RWPE2 (cell line): ENCODE results near the gene LCE2A.
"Not testable (repeated sequence)": the region's sequence is repeated elsewhere in the genome, so short reads cannot be mapped to it uniquely, and the experiment has no call there.

Experiments used
- ATAC-seq: fragments of 200-7000 bp; cut with Tn5 transposase; 3 replicates; pipeline ENCODE4 v1.9.1; 2021; ENCODE audit warnings: low read depth
- DNase-seq: peaks from one replicate; pipeline ENCODE4 v3.0.0-alpha.2; 2020; ENCODE audit warnings: low spot score
- H3K27ac ChIP-seq: fragments of 450-650 bp; 2 replicates; pipeline ENCODE4 v1.5.1; 2017; ENCODE audit warnings: mild to moderate bottlenecking; ENCODE audit not compliant: poor library complexity, severe bottlenecking
- H3K27me3 ChIP-seq: fragments of 250-450 bp; sonication (Bioruptor Pico); 2 replicates; pipeline ENCODE4 v1.5.1; 2021; ENCODE audit warnings: mild to moderate bottlenecking, moderate library complexity; ENCODE audit not compliant: insufficient read depth, poor library complexity, severe bottlenecking
- H3K36me3 ChIP-seq: fragments of 250-450 bp; sonication (Bioruptor Pico); 2 replicates; pipeline ENCODE4 v1.5.1; 2020; ENCODE audit warnings: low read depth, mild to moderate bottlenecking, moderate library complexity
- H3K4me1 ChIP-seq: fragments of 250-450 bp; sonication (Bioruptor Pico); 2 replicates; pipeline ENCODE4 v1.5.1; 2021; ENCODE audit warnings: mild to moderate bottlenecking, moderate library complexity; ENCODE audit not compliant: insufficient read depth, poor library complexity, severe bottlenecking
- H3K4me3 ChIP-seq: fragments of 250-450 bp; sonication (Bioruptor Pico); 2 replicates; pipeline ENCODE4 v1.5.1; 2021; ENCODE audit warnings: mild to moderate bottlenecking, moderate library complexity; ENCODE audit not compliant: severe bottlenecking
- H3K9me3 ChIP-seq: fragments of 250-450 bp; sonication (Bioruptor Pico); 2 replicates; pipeline ENCODE4 v1.5.1; 2021; ENCODE audit warnings: mild to moderate bottlenecking, moderate library complexity; ENCODE audit not compliant: severe bottlenecking
- TF ChIP-seq, protein P1 (sequence below): fragments of 450-650 bp; IDR thresholded peaks from one replicate; pipeline ENCODE4 v1.5.1; 2017; ENCODE audit warnings: mild to moderate bottlenecking, moderate library complexity; ENCODE audit not compliant: poor library complexity, severe bottlenecking

The LCE2A gene

DNA sequence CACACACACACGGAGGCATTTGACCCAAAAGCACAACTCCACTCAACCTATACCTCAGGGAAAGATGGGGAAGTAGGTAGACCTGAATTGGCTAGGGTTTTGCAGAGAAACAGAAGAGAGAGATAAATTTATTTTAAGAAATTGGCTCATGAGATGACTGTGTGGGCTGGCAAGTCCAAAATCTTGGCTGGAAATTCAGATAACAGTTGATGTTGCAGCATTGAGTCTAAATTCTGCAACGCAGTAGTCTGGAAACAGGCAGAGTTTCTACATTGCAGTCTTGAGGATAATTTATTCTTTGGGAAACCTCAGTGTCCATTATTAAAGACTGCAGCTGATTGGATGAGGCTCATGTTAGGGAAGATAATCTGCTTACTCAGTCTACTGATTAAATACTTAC, 16.5 kb upstream of the LCE2A start:
- Histone ChIP-seq H3K27ac (no peak overlapping the region), H3K4me1 (no peaks in the 10 kb centered on the region), H3K36me3 (no peaks in the 10 kb centered on the region), H3K9me3 (no peaks in the 10 kb centered on the region), H3K4me3 (no peak overlapping the region), H3K27me3 (peaks cover 5% of the 10 kb centered on the region)
- DNase-seq, result no peak
- ATAC-seq, result no peak
- TF ChIP-seq, protein P1, sequence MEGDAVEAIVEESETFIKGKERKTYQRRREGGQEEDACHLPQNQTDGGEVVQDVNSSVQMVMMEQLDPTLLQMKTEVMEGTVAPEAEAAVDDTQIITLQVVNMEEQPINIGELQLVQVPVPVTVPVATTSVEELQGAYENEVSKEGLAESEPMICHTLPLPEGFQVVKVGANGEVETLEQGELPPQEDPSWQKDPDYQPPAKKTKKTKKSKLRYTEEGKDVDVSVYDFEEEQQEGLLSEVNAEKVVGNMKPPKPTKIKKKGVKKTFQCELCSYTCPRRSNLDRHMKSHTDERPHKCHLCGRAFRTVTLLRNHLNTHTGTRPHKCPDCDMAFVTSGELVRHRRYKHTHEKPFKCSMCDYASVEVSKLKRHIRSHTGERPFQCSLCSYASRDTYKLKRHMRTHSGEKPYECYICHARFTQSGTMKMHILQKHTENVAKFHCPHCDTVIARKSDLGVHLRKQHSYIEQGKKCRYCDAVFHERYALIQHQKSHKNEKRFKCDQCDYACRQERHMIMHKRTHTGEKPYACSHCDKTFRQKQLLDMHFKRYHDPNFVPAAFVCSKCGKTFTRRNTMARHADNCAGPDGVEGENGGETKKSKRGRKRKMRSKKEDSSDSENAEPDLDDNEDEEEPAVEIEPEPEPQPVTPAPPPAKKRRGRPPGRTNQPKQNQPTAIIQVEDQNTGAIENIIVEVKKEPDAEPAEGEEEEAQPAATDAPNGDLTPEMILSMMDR, result no peak

DNA sequence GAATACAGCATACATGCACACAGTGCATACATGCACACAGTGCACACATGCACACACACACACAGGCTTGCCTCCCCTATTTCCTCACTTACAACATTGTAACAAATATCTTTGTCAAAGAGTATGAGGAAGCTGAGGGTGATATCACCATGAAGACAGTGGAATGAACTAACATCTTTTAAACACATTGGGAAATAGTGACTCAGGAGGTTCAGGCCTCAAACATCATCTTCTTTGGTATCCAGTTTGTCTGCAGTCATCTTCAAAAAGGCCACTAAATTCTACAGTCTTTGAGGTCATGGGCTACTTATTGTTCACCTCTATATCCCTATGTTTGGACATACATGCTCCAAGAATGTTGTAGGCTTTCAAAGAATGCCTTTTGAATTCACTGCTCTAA, 14.3 kb upstream of the LCE2A start:
- TF ChIP-seq, protein P1, result no peak
- no peak overlapping the region for H3K4me3 ChIP-seq
- H3K27ac ChIP-seq, result no peak overlapping the region
- DNase-seq (no peak), ATAC-seq (no peak)
- H3K36me3 ChIP-seq, result no peaks in the 10 kb centered on the region
- peaks cover 10% of the 10 kb centered on the region for H3K27me3 ChIP-seq
- H3K9me3 ChIP-seq, result no peaks in the 10 kb centered on the region
- no peaks in the 10 kb centered on the region for H3K4me1 ChIP-seq

DNA sequence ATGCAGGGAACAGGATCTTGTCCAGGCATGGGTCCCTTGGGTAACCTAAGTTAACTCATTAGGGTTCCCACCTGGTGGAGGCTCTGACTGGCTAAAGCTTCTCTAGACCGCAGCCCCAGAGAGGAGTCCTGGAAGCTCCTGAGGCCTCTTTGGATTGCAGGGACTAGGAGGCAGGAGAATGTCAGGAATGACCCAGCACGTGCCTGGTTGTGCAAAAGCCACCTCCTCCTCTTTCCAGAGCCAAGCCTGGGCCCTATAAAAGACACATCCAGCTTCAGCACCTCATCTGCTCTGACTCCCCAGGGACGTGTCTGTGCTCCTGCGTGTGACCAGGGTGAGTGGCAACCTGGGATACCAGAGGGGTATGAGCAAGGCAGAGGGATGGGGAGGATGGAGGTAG, 12.3 kb upstream of the LCE2A start, which contains the start of gene LCE2B:
TSS of gene LCE2B (plus strand) at position 301 of the 400 bp plus-strand sequence. CDS start 721 bp downstream, outside the sequence.
- H3K27ac ChIP-seq, H3K36me3 ChIP-seq, DNase-seq, H3K27me3 ChIP-seq, ATAC-seq, H3K4me3 ChIP-seq, H3K9me3 ChIP-seq, H3K4me1 ChIP-seq: not testable (repeated sequence)

DNA sequence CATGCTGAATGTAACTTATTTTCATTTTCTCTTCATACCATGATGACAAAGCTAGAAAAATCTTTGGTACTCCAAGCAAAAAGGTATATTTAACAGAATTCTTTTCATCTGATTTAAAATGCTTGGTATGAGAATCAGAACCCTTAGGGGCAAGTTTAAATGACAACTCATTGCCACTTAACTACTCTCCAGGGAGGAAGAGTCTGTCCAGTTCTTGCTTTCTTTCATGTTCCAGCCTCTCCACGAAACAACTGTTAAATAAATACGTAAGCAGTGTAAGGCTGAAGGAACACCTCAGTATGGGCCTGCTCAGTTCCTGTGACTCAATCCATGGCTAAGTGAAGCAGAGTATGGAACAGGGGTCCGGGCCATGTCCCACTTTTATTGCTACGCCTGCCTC, 1.6 kb downstream of the LCE2A start:
- DNase-seq (no peak), ATAC-seq (no peak)
- H3K27me3 ChIP-seq, result no peaks in the 10 kb centered on the region
- no peaks in the 10 kb centered on the region for H3K4me1 ChIP-seq
- TF ChIP-seq, protein P1, result no peak
- H3K4me3 ChIP-seq, result no peak overlapping the region
- no peaks in the 10 kb centered on the region for H3K9me3 ChIP-seq
- no peak overlapping the region for H3K27ac ChIP-seq
- H3K36me3 ChIP-seq, result no peaks in the 10 kb centered on the region

DNA sequence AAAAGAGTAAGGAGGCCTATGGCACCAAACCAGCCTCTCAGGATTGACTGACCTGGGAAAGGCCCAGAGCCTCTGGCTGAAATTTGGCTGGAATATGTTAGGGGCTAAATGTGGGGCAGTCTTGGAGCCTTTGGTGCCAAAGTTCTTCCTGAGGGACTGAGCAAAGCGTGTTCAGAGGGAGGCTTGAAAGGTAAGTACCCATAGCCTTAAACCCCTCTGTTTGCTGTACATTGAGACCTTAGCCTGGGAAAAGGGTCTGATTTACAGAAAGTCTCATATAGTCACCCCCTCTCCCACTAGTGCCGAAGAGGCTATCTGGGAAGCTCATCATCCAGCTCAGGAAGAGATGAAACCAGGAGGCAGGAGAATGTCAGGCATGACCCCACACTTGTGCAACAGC, 9.7 kb downstream of the LCE2A start, which contains the start of gene LCE4A:
TSS of gene LCE4A (plus strand) at position 301 of the 400 bp plus-strand sequence. CDS start 916 bp downstream, outside the sequence.
- TF ChIP-seq, protein P1, result no peak
- no peak within 1 kb of the TSS for H3K4me3 ChIP-seq
- H3K9me3 ChIP-seq, result no peaks in the 10 kb centered on the region
- DNase-seq, result no peak
- no peak for ATAC-seq
- H3K27me3 ChIP-seq, result no peaks in the 10 kb centered on the region
- H3K36me3 ChIP-seq, result no peaks in the 10 kb centered on the region
- no peak within 1 kb of the TSS for H3K27ac ChIP-seq
- no peaks in the 10 kb centered on the region for H3K4me1 ChIP-seq
